ENCODE results near the gene SLC18B1. TPM values are rescaled to one million over a fixed set of nuclear protein-coding genes. Genes with fewer than 3 reads are reported as not detected.

The SLC18B1 gene
- total and polyA plus RNA-seq, 4 donors, result 5.6 to 20.9 (median 10.4) TPM

DNA sequence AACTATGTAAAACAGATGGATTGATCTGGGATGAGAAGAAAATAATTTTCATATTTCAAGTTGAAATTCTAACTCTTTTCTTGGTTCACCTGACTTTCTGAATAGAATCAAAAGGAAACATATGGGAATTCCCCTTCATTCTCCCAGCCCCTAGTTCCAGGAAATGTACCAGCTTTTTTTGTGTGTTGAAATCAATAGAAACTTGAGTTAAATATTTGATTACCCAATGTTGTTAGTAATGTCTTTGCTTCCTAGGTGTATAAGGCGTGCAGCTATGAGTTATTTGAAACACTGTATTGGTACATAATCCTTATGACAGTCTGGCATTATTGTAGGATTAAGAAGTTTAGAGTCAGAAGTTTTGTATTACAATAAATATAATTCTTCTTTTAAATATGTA, 62.2 kb downstream of the SLC18B1 start:
- ATAC-seq (ENCODE audit: insufficient read depth, low FRiP score) (peak; percentile 33), DNase-seq (peak in 1 of 3 donors; percentile 10)
- Histone ChIP-seq H3K9me3 (ENCODE audit: control insufficient read depth in 4 of 4, insufficient read depth in 3 of 4, low read length in 3 of 4) (no peaks in the 10 kb centered on the region), H3K9ac (ENCODE audit: insufficient read depth in 1 of 2, low read length in 2 of 2) (no peak overlapping the region), H3K36me3 (ENCODE audit: control insufficient read depth in 4 of 4, insufficient read depth in 4 of 4, low read length in 4 of 4) (no peaks in the 10 kb centered on the region), H3K4me3 (no peak overlapping the region), H3K4me1 (ENCODE audit: control insufficient read depth in 5 of 5, insufficient read depth in 5 of 5, low read length in 5 of 5) (peaks cover 0 to 6% (median 1%) of the 10 kb centered on the region in 5 donors), H3K27me3 (ENCODE audit: control insufficient read depth in 3 of 3, insufficient read depth in 3 of 3, low read length in 2 of 3) (no peaks in the 10 kb centered on the region), H3K27ac (ENCODE audit: low read depth in 1 of 2, low read length in 1 of 2) (no peak overlapping the region)
- WGBS, 2 donors, result 18 to 50% methylated on average over 1 of the region's 1 CpG
- TF ChIP-seq CTCF (IDR thresholded peaks at IDR 0.05; ENCODE audit: control extremely low read depth, extremely low read depth), result no peak

GRCh38 chr6:132734694-132735236, 63.7 kb downstream of the SLC18B1 start:
- Histone ChIP-seq H3K36me3 (ENCODE audit: control insufficient read depth in 4 of 4, insufficient read depth in 4 of 4, low read length in 4 of 4) (no peaks in the 10 kb centered on the region), H3K4me1 (ENCODE audit: control insufficient read depth in 5 of 5, insufficient read depth in 5 of 5, low read length in 5 of 5) (peaks cover 0 to 6% (median 1%) of the 10 kb centered on the region in 5 donors), H3K27me3 (ENCODE audit: control insufficient read depth in 3 of 3, insufficient read depth in 3 of 3, low read length in 2 of 3) (no peaks in the 10 kb centered on the region), H3K9me3 (ENCODE audit: control insufficient read depth in 4 of 4, insufficient read depth in 3 of 4, low read length in 3 of 4) (no peaks in the 10 kb centered on the region), H3K27ac (ENCODE audit: low read depth in 1 of 2, low read length in 1 of 2) (no peak overlapping the region), H3K9ac (ENCODE audit: insufficient read depth in 1 of 2, low read length in 2 of 2) (no peak overlapping the region), H3K4me3 (no peak overlapping the region)
- peak; percentile 54 for ATAC-seq (ENCODE audit: insufficient read depth, low FRiP score)
- peak; percentile 17 to 93 (median 85) for DNase-seq
- WGBS, 2 donors, result 9 to 12% methylated on average over 3 of the region's 3 CpGs
- TF ChIP-seq CTCF (IDR thresholded peaks at IDR 0.05; ENCODE audit: control extremely low read depth, extremely low read depth), result no peak

- Histone ChIP-seq H3K4me3 (no peak overlapping the region), H3K36me3 (ENCODE audit: control insufficient read depth in 4 of 4, insufficient read depth in 4 of 4, low read length in 4 of 4) (no peaks in the 10 kb centered on the region), H3K9ac (ENCODE audit: insufficient read depth in 1 of 2, low read length in 2 of 2) (no peak overlapping the region), H3K27ac (ENCODE audit: low read depth in 1 of 2, low read length in 1 of 2) (no peak overlapping the region), H3K9me3 (ENCODE audit: control insufficient read depth in 4 of 4, insufficient read depth in 3 of 4, low read length in 3 of 4) (no peaks in the 10 kb centered on the region), H3K4me1 (ENCODE audit: control insufficient read depth in 5 of 5, insufficient read depth in 5 of 5, low read length in 5 of 5) (peaks cover 0 to 6% (median 1%) of the 10 kb centered on the region in 5 donors), H3K27me3 (ENCODE audit: control insufficient read depth in 3 of 3, insufficient read depth in 3 of 3, low read length in 2 of 3) (no peaks in the 10 kb centered on the region)
- no peak for ATAC-seq (ENCODE audit: insufficient read depth, low FRiP score)
- 43 to 70% methylated on average over 1 of the region's 1 CpG for WGBS, 2 donors
- DNase-seq, result no peak
- TF ChIP-seq CTCF (IDR thresholded peaks at IDR 0.05; ENCODE audit: control extremely low read depth, extremely low read depth), result no peak
Measured at GRCh38 chr6:132733814-132734213, 64.6 kb downstream of the SLC18B1 start.

DNA sequence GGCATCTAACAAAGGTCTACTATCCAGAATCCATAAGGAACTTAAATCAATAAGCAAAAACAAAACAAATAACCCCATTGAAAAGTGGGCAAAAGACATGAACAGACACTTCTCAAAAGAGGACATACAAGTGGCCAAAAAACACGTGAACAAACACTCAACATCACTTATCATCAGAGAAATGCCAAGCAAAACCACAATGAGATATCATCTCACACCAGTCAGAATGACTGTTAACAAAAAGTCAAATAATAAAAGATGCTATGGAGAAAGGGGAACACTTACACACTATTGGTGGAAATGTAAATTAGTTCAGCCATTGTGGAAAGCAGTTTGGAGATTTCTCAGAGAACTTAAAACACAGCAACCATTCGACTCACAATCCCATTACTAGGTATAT, 65.2 kb downstream of the SLC18B1 start:
- Histone ChIP-seq H3K4me3 (no peak overlapping the region), H3K27me3 (ENCODE audit: control insufficient read depth in 3 of 3, insufficient read depth in 3 of 3, low read length in 2 of 3) (no peaks in the 10 kb centered on the region), H3K4me1 (ENCODE audit: control insufficient read depth in 5 of 5, insufficient read depth in 5 of 5, low read length in 5 of 5) (peaks cover 0 to 6% (median 1%) of the 10 kb centered on the region in 5 donors), H3K9me3 (ENCODE audit: control insufficient read depth in 4 of 4, insufficient read depth in 3 of 4, low read length in 3 of 4) (no peaks in the 10 kb centered on the region), H3K27ac (ENCODE audit: low read depth in 1 of 2, low read length in 1 of 2) (no peak overlapping the region), H3K36me3 (ENCODE audit: control insufficient read depth in 4 of 4, insufficient read depth in 4 of 4, low read length in 4 of 4) (no peaks in the 10 kb centered on the region), H3K9ac (ENCODE audit: insufficient read depth in 1 of 2, low read length in 2 of 2) (no peak overlapping the region)
- WGBS, 2 donors, result 63 to 64% methylated on average over 2 of the region's 2 CpGs
- DNase-seq (no peak), ATAC-seq (ENCODE audit: insufficient read depth, low FRiP score) (no peak)
- no peak for TF ChIP-seq CTCF (IDR thresholded peaks at IDR 0.05; ENCODE audit: control extremely low read depth, extremely low read depth)

All from lung (tissue), 12 donors.